Pancreas (tissue), 10 donors: Measurements from ENCODE around the gene DGLUCY. TPM values are rescaled to one million over a fixed set of nuclear protein-coding genes. Genes with fewer than 3 reads are reported as not detected.
"Not testable (repeated sequence)": the region's sequence is repeated elsewhere in the genome, so short reads cannot be mapped to it uniquely, and the experiment has no call there.

Experiments
- ATAC-seq, 4 donors: fragments of 200-7000 bp; cut with Tn5 transposase; one replicate each; pipeline versions ENCODE4 v1.8.0 to v1.9.1; 2020; ENCODE audit warnings: mild to moderate bottlenecking in 4 of 4, moderate library complexity in 4 of 4
- DNase-seq, 6 donors: peaks; one replicate each; pipeline ENCODE4 v3.0.0-alpha.2; 2020
- FAIRE-seq: peaks from 2 replicates; lab custom pipeline; 2012; peaks lifted over from hg19 to GRCh38; lab: Jason Lieb, UNC
- H3K27ac ChIP-seq, 4 donors: fragments of 200-600 bp; sonication (generic); 1 replicate in 3 of 4; 2 replicates in 1 of 4; pipeline versions ENCODE4 v1.5.0 to v1.8.0; 2020
- H3K27me3 ChIP-seq, 4 donors: fragments of 200-600 bp; one replicate each; pipeline ENCODE4 v1.8.0; 2021
- H3K36me3 ChIP-seq, 3 donors: fragments of 200-600 bp; sonication (generic) in 1 of 3; one replicate each; pipeline versions ENCODE4 v1.5.0 to v1.8.0; 2020 to 2021
- H3K4me1 ChIP-seq, 3 donors: fragments of 200-600 bp; one replicate each; pipeline ENCODE4 v1.8.0; 2021
- H3K4me3 ChIP-seq, 4 donors: fragments of 200-600 bp; sonication (generic) in 2 of 4; one replicate each; pipeline versions ENCODE4 v1.5.0 to v1.8.0; 2020 to 2021
- H3K9me3 ChIP-seq, 4 donors: fragments of 200-600 bp; one replicate each; pipeline ENCODE4 v1.8.0; 2021
- CTCF ChIP-seq, 4 donors: fragments of 200-600 bp; sonication (generic) in 3 of 4; IDR thresholded peaks; one replicate each; pipeline versions ENCODE4 v1.5.0 to v1.8.0; 2021; ENCODE audit warnings: antibody characterized with exemption in 4 of 4
- WGBS, 2 donors: extraction: QIAGEN DNeasy Blood & Tissue Kit; methylation state at CpG; one replicate each; pipeline ENCODE4 v1.1.7; 2013; 5-methylcytosine and 5-hydroxymethylcytosine counted together
- intact Hi-C, 3 donors: fragments of 100-400 bp; cut with DNase I; formaldehyde crosslinking; loops; one replicate each; pipeline versions ENCODE4 v1.11.1 to v1.14.2; 2022
- polyA plus RNA-seq, 2 donors: library from polyadenylated mRNA; stranded (reverse); fragments of 200-250 nt; gene quantifications; one replicate each; pipeline ENCODE4 v1.2.3, GENCODE V29; 2013
- total RNA-seq, 6 donors: library from RNA; stranded (reverse); fragmentation: NEBNext Ultra II Directional in 4 of 6; extraction: Animal tissue kit (Norgen Biotek cat#: 25700) in 4 of 6; gene quantifications; one replicate each; pipeline versions ENCODE4 v1.2.1 to v1.2.4, GENCODE V29; 2021 to 2023
- donor health status: healthy with polysubstance abuse.
- donor health status: DM: no; HTN: no; CAD: no; lungs with moderate emphysema.
- donor health status: DM: no; HTN: no; CAD: no.
- donor health status: control.
- donor health status: control.
- donor health status: Bipolar disorder and iron deficiency.
- donor health status: DM: yes; HTN: yes; CAD: no.
- donor health status: DM: no; HTN: no; CAD: no.
- donor health status: DM: no; HTN: no; CAD: no.
- donor health status: DM: yes; HTN: yes; CAD: no.

Gene DGLUCY
- total and polyA plus RNA-seq, 8 donors = 11.9 to 43.4 (median 23.1) TPM

- DNase-seq (peak in 5 of 6 donors; percentile 23 to 80 (median 52)), ATAC-seq (peak; percentile 75 to 87 (median 81)), FAIRE-seq (no peak)
- Histone ChIP-seq H3K27ac (no peak overlapping the region), H3K4me3 (peak overlapping the region; percentile 10 to 41 (median 28)), H3K9me3 (no peaks in the 10 kb centered on the region), H3K36me3 (no peaks in the 10 kb centered on the region), H3K27me3 (no peaks in the 10 kb centered on the region), H3K4me1 (no peaks in the 10 kb centered on the region)
- intact Hi-C loops = no loop called here
- no peak for TF ChIP-seq CTCF (IDR thresholded peaks at IDR 0.05)
- WGBS, 2 donors = 11 to 19% methylated on average over 44 to 69 of the region's 69 CpGs
Measured at GRCh38 chr14:91264151-91265150, 150.6 kb downstream of the DGLUCY start.

- no peaks in the 10 kb centered on the region for H3K36me3 ChIP-seq
- 76% methylated on average over 7 of the region's 7 CpGs for WGBS, 2 donors
- DNase-seq (no peak), ATAC-seq (no peak), FAIRE-seq (no peak)
- intact Hi-C loops = no loop called here
- no peak for TF ChIP-seq CTCF (IDR thresholded peaks at IDR 0.05)
- H3K27ac ChIP-seq = no peak overlapping the region
- no peak overlapping the region for H3K4me3 ChIP-seq
- H3K9me3 ChIP-seq = no peaks in the 10 kb centered on the region
- no peaks in the 10 kb centered on the region for H3K4me1 ChIP-seq
- H3K27me3 ChIP-seq = no peaks in the 10 kb centered on the region
Measured at GRCh38 chr14:91265404-91265803, 151.5 kb downstream of the DGLUCY start.

- peak in 1 of 6 donors; percentile 14 for DNase-seq
- FAIRE-seq = not testable (repeated sequence)
Measured at GRCh38 chr14:91266276-91266675, 152.4 kb downstream of the DGLUCY start.

GRCh38 chr14:91267965-91268437, 154.1 kb downstream of the DGLUCY start:
- Histone ChIP-seq H3K27me3 (no peaks in the 10 kb centered on the region), H3K4me3 (no peak overlapping the region), H3K4me1 (no peaks in the 10 kb centered on the region), H3K36me3 (peaks cover 0 to 12% (median 0%) of the 10 kb centered on the region in 3 donors), H3K27ac (no peak overlapping the region), H3K9me3 (no peaks in the 10 kb centered on the region)
- no peak for FAIRE-seq
- no peak for TF ChIP-seq CTCF (IDR thresholded peaks at IDR 0.05)
- no peak for ATAC-seq
- 83 to 88% methylated on average over 7 of the region's 7 CpGs for WGBS, 2 donors
- intact Hi-C loops = no loop called here
- DNase-seq = peak in 1 of 6 donors; percentile 6

More at GRCh38 chr14:91266276-91266675, 152.4 kb downstream of the DGLUCY start:
- H3K4me1 ChIP-seq, intact Hi-C loops, ATAC-seq, H3K27ac ChIP-seq, H3K36me3 ChIP-seq, H3K4me3 ChIP-seq, H3K27me3 ChIP-seq, H3K9me3 ChIP-seq: not testable (repeated sequence)
- WGBS, 2 donors = 91 to 94% methylated on average over 15 of the region's 15 CpGs

- no peak for ATAC-seq
- H3K4me3 ChIP-seq = no peak overlapping the region
Measured at GRCh38 chr14:91269076-91269991, 155.5 kb downstream of the DGLUCY start.

More at GRCh38 chr14:91269076-91269991, 155.5 kb downstream of the DGLUCY start:
- intact Hi-C loops = no loop called here
- Histone ChIP-seq H3K27ac (no peak overlapping the region), H3K36me3 (peaks cover 0 to 16% (median 0%) of the 10 kb centered on the region in 3 donors), H3K4me1 (no peaks in the 10 kb centered on the region), H3K9me3 (no peaks in the 10 kb centered on the region), H3K27me3 (no peaks in the 10 kb centered on the region)
- DNase-seq = peak in 1 of 6 donors; percentile 39
- WGBS, 2 donors = 60 to 66% methylated on average over 24 of the region's 24 CpGs
- TF ChIP-seq CTCF (IDR thresholded peaks at IDR 0.05) = no peak
- FAIRE-seq = no peak
